ENCODE measurements around the gene LDB3. TPM values are rescaled to one million over a fixed set of nuclear protein-coding genes. Genes with fewer than 3 reads are reported as not detected.

The LDB3 gene
- total and polyA plus RNA-seq, 2 of the 4 experiments (the other 2 are of a cell fraction) = 0.36 to 2.6 TPM

DNA sequence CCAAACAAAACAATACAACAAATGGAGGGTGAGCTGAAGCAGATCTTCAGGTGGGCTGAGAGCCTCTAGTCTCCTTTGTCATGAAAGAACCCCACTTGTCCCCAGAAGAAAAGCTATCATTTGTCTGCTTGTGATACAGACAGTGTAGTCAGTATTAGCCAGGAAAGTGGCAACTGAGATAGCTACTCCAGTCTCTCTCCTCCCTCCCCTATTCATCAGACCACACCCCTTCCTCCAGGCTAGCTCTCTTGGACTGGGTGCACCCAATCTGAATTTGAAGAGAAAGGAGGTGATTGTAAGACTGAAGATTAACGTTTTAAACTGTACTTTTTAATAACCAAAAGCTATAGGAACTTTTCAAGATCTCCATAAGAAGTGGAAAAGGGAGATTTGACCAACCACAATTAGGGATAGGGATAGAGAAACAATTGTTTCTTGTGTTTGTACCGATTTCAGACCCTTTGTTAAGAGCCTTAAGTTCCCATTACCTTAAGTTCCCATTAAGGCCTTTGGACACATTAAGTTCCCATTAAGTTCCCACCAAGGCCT is 102.2 kb downstream of the LDB3 start:
- no peak overlapping the region for H2AFZ ChIP-seq (replicated peaks; ENCODE audit: low read length, poor library complexity)
- H3K4me3 ChIP-seq (ENCODE audit: insufficient read depth, low read depth, low read length) = no peak overlapping the region
- no peak overlapping the region for H2BK5ac ChIP-seq (ENCODE audit: low read depth, low read length, poor library complexity, severe bottlenecking)
- no peak overlapping the region for H4K5ac ChIP-seq (ENCODE audit: low read depth, low read length)
- no peak overlapping the region for H4K91ac ChIP-seq (ENCODE audit: insufficient read depth, low read depth, low read length)
- no peak overlapping the region for H2AK5ac ChIP-seq (ENCODE audit: low read depth, low read length)
- H3K56ac ChIP-seq (ENCODE audit: extremely low read depth, insufficient read depth, low read length) = no peak overlapping the region
- H3K4me2 ChIP-seq (ENCODE audit: low read depth, low read length) = no peak overlapping the region
- 0 out of 2 replicates have a peak overlapping the region, but pooled peaks have one; percentile 48 for H3K23ac ChIP-seq (ENCODE audit: low read depth, low read length)
- no peak overlapping the region for H2AK9ac ChIP-seq (replicated peaks; ENCODE audit: low read depth, low read length, poor library complexity)
- H2BK15ac ChIP-seq (ENCODE audit: low read depth, low read length) = no peak overlapping the region
- ATAC-seq (ENCODE audit: low read depth) (no peak), DNase-seq (no peak)
- no peaks in the 10 kb centered on the region for H3K9me3 ChIP-seq (ENCODE audit: control insufficient read depth, insufficient read depth, low read length)
- in situ Hi-C loops (cut with MboI; ENCODE audit: low sequenced_read_pairs) (no loop called here), intact Hi-C loops (cut with micrococcal nuclease) (no loop called here), dilution Hi-C loops (cut with HindIII; ENCODE audit: low sequenced_read_pairs, unreplicated experiment) (no loop called here)
- no peaks in the 10 kb centered on the region for H3K27me3 ChIP-seq (ENCODE audit: control insufficient read depth, insufficient read depth, low read length)
- 0 out of 2 replicates have a peak overlapping the region, but pooled peaks have one; percentile 21 for H3K14ac ChIP-seq (replicated peaks; ENCODE audit: low read depth, low read length)
- H3K9me1 ChIP-seq (ENCODE audit: insufficient read depth, low read length) = peaks cover 20% of the 10 kb centered on the region
- ChIA-PET CTCF (interaction anchor here (0.5 to 1.1 kb wide), 3 partner anchors 15 to 185 kb away, joined by 3 to 4 read pairs (median 3); no protein-coding TSS in a partner anchor), POLR2A (ENCODE audit: unreplicated experiment) (no interaction called here)
- H3K4ac ChIP-seq (ENCODE audit: low read depth, low read length) = no peak overlapping the region
- H3K36me3 ChIP-seq (ENCODE audit: control insufficient read depth, insufficient read depth, low read length) = no peaks in the 10 kb centered on the region
- TF ChIP-seq CEBPB (IDR thresholded peaks at IDR 0.05; ENCODE audit: low read depth, low read length) = no peak
- TF ChIP-seq BHLHE40 (IDR thresholded peaks at IDR 0.05; ENCODE audit: low read depth, low read length) = no peak
- no peak for TF ChIP-seq RCOR1 (IDR thresholded peaks at IDR 0.05; ENCODE audit: insufficient replicate concordance, low read length)
- no peak for TF ChIP-seq MXI1 (IDR thresholded peaks at IDR 0.05; ENCODE audit: borderline replicate concordance, low read depth, low read length)
- TF ChIP-seq NFE2L2 (IDR thresholded peaks at IDR 0.05; ENCODE audit: low read depth, low read length) = no peak
- TF ChIP-seq RFX5 (IDR thresholded peaks at IDR 0.05; ENCODE audit: low read depth, low read length) = no peak
- peaks cover 64% of the 10 kb centered on the region for H4K20me1 ChIP-seq (ENCODE audit: insufficient read depth, low read length)
- no peak overlapping the region for H3K9ac ChIP-seq (ENCODE audit: low read depth, low read length)
- peaks cover 6% of the 10 kb centered on the region for H3K4me1 ChIP-seq (ENCODE audit: control insufficient read depth, insufficient read depth, low read length)
- H3K79me1 ChIP-seq (ENCODE audit: low read depth in 1 of 2, low read length in 2 of 2) = peaks cover 28 to 62% of the 10 kb centered on the region in 2 experiments
- no peak overlapping the region for H3K27ac ChIP-seq (ENCODE audit: insufficient read depth, low read length)
- H2BK20ac ChIP-seq (ENCODE audit: low read depth, low read length) = no peak overlapping the region
- BruUV-seq (replicated peaks) = no TSS peak
- no peak overlapping the region for H4K8ac ChIP-seq (ENCODE audit: low read depth in 2 of 2, low read length in 2 of 2)
- WGBS, 2 experiments (ENCODE audit: extremely low coverage in 2 of 2, insufficient read length in 1 of 2) = no CpG with 5 or more reads among the region's 2 CpGs
- H3K18ac ChIP-seq (ENCODE audit: low read depth, low read length) = no peak overlapping the region
- no peak overlapping the region for H2BK120ac ChIP-seq (ENCODE audit: low read depth, low read length)

All from IMR-90 (cell line).